HEK293T (cell line): ENCODE data around the gene PPFIA2.

Experiments
- ARNT ChIP-seq: fragments of 450-650 bp; IDR thresholded peaks from 2 replicates; pipeline ENCODE4 v1.6.1; 2017; ENCODE audit warnings: mild to moderate bottlenecking
- BHLHE40 ChIP-seq: fragments of 450-650 bp; IDR thresholded peaks from 2 replicates; pipeline ENCODE4 v1.6.1; 2016; ENCODE audit warnings: mild to moderate bottlenecking, moderate library complexity, borderline replicate concordance
- ELF4 ChIP-seq: fragments of 450-650 bp; IDR thresholded peaks from 2 replicates; pipeline ENCODE4 v1.6.1; 2017; ENCODE audit warnings: antibody characterized with exemption
- FOXA1 ChIP-seq: fragments of 450-650 bp; IDR thresholded peaks from 2 replicates; pipeline ENCODE4 v1.6.1; 2016; ENCODE audit warnings: mild to moderate bottlenecking
- FOXK2 ChIP-seq: fragments of 450-650 bp; IDR thresholded peaks from 2 replicates; pipeline ENCODE4 v1.6.1; 2016; ENCODE audit warnings: mild to moderate bottlenecking
- FOXM1 ChIP-seq: fragments of 450-650 bp; IDR thresholded peaks from 2 replicates; pipeline ENCODE4 v1.6.1; 2017; ENCODE audit warnings: mild to moderate bottlenecking, borderline replicate concordance
- HDGF ChIP-seq: fragments of 450-650 bp; IDR thresholded peaks from 2 replicates; pipeline ENCODE4 v1.6.1; 2017; ENCODE audit warnings: antibody characterized with exemption, borderline replicate concordance
- L3MBTL2 ChIP-seq: fragments of 450-650 bp; conservative IDR thresholded peaks from 2 replicates; pipeline ENCODE4 v1.6.1; 2016; ENCODE audit warnings: mild to moderate bottlenecking
- NFRKB ChIP-seq: fragments of 450-650 bp; IDR thresholded peaks from 2 replicates; pipeline ENCODE4 v1.6.1; 2016; ENCODE audit warnings: mild to moderate bottlenecking, moderate library complexity
- SP1 ChIP-seq: fragments of 450-650 bp; IDR thresholded peaks from 2 replicates; pipeline ENCODE4 v1.6.1; 2017
- SUZ12 ChIP-seq: fragments of 450-650 bp; IDR thresholded peaks from 2 replicates; pipeline ENCODE4 v1.6.1; 2016; ENCODE audit warnings: mild to moderate bottlenecking
- TARDBP ChIP-seq: fragments of 450-650 bp; IDR thresholded peaks from 2 replicates; pipeline ENCODE4 v1.6.1; 2016
- ZNF384 ChIP-seq: fragments of 450-650 bp; IDR thresholded peaks from 2 replicates; pipeline ENCODE4 v1.6.1; 2016
- TF ChIP-seq, protein P1 (sequence below): fragments of 450-650 bp; IDR thresholded peaks from 2 replicates; pipeline ENCODE4 v1.6.1; 2016

DNA sequence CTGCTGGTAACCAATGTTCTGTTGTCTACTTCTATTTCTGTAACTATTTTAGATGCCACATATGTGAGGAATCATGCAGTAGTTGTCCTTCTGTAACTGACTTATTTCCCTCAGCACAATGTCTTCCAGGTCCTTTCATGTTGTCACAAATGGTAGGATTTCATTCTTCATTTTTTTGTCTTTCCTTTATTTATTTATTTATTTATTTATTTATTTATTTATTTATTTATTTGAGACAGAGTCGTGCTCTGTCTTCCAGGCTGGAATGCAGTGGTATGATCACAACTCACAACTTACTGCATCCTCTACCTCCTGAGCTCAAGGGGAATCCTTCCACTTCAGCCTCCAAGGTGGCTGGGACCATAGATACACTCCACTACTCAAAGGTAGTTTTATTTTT, 288.2 kb downstream of the PPFIA2 start:
- TF ChIP-seq TARDBP, result no peak
- TF ChIP-seq FOXK2, result no peak
- TF ChIP-seq SP1, result no peak
- TF ChIP-seq FOXM1, result no peak
- no peak for TF ChIP-seq SUZ12
- TF ChIP-seq, protein P1, sequence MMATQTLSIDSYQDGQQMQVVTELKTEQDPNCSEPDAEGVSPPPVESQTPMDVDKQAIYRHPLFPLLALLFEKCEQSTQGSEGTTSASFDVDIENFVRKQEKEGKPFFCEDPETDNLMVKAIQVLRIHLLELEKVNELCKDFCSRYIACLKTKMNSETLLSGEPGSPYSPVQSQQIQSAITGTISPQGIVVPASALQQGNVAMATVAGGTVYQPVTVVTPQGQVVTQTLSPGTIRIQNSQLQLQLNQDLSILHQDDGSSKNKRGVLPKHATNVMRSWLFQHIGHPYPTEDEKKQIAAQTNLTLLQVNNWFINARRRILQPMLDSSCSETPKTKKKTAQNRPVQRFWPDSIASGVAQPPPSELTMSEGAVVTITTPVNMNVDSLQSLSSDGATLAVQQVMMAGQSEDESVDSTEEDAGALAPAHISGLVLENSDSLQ, result no peak
- no peak for TF ChIP-seq BHLHE40
- no peak for TF ChIP-seq FOXA1
- no peak for TF ChIP-seq NFRKB
- TF ChIP-seq L3MBTL2, result no peak
- TF ChIP-seq ARNT, result no peak
- no peak for TF ChIP-seq HDGF
- TF ChIP-seq ZNF384, result no peak
- TF ChIP-seq ELF4, result no peak
